NCI-H2196 (cell line): Measurements from ENCODE around the gene SLBP.
A peak's percentile ranks its signal among the peaks of the same experiment; 100 is the strongest.
"Not testable (repeated sequence)": the region's sequence is repeated elsewhere in the genome, so short reads cannot be mapped to it uniquely, and the experiment has no call there.

Source experiments
- DNase-seq: peaks from one replicate; lab custom pipeline; 2025; ENCODE audit not compliant: unreplicated experiment; lab: John Stamatoyannopoulos, UW

SLBP gene

DNA sequence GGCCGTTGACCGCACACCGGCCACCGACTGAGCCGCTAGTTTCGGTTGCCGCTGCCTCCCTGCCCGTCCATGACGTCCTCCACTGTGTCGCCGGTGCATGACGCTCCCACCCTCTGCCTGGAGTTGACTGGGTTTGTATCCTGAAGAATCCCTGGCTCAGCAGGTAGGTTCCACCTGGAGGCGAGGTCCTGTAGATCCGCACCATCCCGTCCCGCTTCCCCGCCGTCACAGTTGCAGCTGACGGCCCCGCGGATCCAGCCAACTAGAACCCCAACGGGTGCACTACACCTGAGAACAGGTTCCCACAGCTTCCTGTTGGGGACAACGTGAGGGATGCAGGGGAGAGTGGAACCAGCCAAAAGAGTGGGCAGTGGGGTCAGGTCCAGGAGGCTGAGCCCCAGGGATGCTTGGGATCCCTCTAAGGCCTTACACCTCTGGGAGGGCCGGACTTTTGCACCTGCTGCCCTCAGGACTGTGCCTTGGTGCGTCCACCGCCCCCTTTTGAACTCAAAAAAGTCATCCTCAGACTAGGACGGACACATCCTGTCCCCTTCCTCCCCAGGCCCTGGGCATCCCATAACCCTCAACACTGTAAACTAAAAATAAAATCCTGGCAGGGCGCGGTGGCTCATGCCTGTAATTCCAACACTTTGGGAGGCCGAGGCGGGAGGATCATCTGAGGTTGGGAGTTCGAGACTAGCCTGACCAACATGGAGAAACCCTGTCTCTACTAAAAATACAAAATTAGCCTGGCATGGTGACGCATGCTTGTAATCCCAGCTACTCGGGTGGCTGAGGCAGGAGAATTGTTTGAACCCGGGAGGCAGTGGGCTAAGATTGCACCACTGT is 1.1 kb upstream of the SLBP start:
- DNase-seq = peak; percentile 56

GRCh38 chr4:1711571-1712215 is 426 bp downstream of the SLBP start:
- no peak for DNase-seq

DNA sequence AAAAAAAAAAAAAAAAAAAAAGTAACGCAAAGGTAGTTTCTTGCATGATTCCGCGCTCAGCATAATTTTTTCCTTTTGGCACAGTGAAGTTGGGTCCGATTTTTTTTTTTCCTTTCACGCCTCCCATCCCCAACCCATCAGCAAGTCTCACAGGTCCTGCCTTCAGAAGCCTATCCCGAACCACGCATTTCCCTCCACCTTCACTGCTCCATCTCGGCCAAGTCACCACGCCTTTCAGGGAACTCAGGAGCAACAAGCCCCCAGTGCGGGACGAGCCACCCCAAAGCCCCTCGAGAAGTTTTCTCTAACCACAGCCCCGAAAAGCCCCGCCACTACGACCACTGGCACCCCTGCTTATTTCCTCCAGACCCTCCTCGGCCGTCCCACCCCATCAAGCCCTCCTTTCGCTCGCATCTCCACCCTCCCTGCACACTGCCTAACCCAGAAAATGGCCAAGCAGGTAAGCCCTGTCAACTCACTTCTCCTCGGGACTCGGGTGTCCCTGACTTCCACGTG is 1.0 kb downstream of the SLBP start:
- DNase-seq = no peak

DNA sequence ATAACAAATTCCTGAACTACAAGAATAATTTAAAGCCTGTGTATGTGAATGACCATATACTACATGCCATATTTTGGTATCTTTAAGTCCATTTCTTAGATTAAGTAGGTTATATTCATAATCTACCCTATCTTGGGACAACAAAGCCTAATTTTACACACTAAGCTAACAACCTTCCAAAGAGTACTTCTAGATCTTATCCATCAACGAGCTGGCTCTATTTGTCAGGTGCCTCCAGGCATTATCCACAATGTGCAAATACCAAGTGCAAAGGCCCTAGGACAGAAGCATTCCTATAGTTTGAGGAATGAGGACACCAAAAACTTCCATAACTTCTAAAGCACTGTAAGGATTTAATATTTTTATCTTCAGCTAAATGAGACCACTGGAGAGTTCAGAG is 3.5 kb downstream of the SLBP start:
- DNase-seq = no peak

GRCh38 chr4:1706358-1706757 is 5.8 kb downstream of the SLBP start:
- no peak for DNase-seq

GRCh38 chr4:1705732-1706131 is 6.4 kb downstream of the SLBP start:
- DNase-seq = no peak

DNA sequence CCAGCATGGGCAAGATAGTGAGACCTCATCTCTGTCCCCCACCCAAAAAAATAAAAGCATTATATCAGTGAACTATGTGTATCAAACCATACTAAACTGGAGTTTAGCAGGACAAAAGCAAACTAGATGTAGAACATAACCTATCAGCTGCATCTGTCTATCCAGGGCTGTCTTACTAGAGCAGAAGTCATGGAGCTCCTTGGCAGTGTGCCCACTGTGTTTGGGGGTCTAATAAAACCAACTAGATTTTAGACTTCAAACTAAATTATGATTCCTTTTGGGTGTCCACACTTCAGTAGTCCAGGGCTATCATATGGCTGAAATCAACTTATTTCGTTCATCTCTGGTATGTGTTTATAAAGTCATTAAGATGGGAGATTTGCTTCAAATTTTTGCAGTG is 8.3 kb downstream of the SLBP start:
- no peak for DNase-seq

DNA sequence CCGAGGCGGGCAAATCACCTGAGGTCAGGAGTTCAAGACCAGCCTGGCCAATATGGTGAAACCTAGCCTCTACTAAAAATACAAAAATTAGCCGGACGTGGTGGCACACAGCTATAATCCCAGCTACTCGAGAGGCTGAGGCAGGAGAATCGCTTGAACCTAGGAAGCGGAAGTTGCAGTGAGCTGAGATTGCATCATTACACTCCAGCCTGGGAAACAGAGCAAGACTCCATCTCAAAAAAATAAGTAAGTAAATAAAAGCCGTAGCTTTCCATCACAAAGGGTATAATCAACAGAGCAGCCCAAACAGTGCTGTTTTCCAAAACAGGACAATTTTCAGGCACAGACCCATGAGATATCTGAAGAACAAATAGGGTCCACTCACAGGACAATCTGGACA is 10.4 kb downstream of the SLBP start:
- not testable (repeated sequence) for DNase-seq

DNA sequence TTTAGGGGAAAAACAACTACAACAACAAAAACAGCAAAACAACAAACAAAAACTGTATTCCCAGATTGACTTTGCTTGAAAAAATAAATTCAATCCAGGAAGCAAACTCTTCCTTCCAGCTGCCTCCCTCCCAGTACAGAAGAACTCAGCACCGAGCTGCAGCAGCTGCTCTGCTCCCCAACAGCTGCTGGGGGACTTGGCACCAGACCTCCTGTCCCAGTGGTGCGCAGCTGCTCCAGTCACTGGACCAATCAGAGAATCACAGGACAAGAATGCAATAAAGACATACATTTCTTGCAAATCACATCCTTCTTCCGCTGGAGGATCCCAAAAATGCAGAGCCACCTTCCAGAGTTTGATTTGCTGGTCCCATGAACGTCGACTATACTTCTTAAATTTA is 16.2 kb downstream of the SLBP start:
- DNase-seq = no peak

GRCh38 chr4:1693131-1693896 is 18.8 kb downstream of the SLBP start:
- DNase-seq = peak; percentile 84

- DNase-seq = no peak
These were observed 20.3 kb downstream of the SLBP start for GRCh38 chr4:1691737-1692373.

DNA sequence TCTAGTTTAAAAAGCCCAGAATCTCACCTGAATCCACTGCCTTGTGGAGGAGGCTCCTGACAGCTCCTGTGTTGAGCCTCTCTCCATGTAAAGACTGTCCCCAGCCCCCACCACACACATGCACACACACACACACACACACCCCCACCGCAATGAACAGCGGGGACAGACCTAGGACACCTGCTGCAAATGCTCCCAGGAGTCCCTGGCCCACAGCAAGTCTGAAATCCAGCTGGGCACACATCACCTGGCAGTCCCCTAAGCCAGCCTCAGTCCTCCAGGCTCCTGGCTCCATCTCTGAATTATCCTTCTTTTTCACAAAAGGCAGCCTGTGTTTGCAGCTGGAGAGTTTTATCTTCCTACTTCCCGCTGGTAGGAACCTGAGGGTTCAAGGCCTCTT is 21.4 kb downstream of the SLBP start:
- DNase-seq = no peak

- DNase-seq = no peak
These were observed 25.6 kb downstream of the SLBP start for GRCh38 chr4:1686440-1687036.

- no peak for DNase-seq
These were observed 26.6 kb downstream of the SLBP start for GRCh38 chr4:1685235-1686150.

DNA sequence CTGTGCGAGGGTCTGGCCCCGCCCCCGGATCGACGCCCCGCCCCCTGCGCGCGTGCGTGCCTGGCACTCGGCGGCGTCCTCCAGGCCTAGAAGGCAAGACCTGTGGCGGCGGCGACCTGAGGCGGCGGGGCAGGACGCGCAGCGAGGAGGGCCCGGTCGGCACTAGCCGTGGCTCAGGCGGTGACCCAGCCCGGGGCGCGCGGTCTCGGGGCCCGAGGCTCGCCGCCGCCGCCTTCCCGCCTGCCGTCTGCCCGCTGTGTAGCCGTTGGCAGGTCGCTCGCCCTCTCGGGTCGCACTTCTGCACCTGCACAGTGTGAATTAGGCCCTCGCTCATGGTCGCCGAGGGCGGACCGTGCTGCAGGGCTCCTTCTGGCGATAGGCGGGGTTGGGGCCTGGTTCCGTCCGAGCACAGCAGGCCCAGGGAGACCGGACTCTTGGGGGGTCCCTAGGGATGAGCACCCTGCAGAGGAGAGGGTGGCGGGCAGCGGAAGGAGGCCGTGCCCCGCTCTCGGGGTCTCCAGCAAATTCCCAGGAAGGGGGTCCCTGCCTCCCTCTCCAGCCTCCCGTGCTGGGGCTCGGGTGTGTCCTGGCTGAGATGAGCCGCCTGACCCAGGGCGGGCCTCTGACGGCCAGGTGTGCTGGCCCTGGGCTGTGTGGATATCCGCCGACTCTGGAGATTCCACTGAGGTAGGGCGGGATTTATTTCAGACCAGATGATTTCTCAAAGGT is 27.4 kb downstream of the SLBP start:
- DNase-seq = no peak

DNA sequence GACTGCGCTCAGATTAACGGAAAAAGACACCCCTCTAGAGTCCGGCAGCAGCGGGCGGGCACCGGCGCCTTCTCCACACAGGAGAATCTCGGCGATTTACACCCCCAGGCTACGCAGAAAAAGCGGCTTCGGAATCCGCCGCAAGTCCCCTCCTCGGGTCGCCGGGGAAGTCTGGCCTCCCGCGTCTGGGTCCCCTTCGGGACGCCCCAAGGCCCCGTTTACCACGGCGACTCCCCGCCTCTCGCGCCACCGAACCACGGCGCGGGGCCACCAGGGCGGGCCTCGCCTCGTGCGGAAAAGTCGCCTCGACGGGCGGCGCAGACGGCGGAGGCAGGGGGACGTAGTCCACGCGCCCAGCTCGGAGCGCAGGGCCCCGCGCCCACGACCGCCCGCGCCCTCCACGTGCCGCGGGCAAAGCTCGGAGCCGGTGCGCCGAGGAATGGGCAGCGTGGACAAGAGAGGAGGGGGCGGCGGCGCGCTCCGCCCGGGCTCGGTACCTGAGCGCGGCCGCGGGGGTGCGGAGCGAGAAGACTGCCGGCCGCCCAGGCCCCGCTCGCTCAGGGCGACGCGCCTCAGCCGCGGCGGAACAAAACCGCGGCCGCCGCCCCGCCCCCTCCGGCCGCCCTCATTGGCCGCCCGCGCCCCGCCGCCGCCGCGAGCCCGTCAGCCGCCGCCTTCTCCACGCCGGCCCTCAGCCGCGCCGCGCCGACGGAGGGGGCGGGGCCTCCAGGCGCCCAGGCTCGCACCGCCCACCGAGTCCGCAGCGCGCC is 28.2 kb downstream of the SLBP start, which contains the start of gene FAM53A:
TSS of gene FAM53A (minus strand) at position 578 of the 770 bp plus-strand sequence. CDS start 15,572 bp downstream, outside the sequence.
- DNase-seq = peak; percentile 92

DNA sequence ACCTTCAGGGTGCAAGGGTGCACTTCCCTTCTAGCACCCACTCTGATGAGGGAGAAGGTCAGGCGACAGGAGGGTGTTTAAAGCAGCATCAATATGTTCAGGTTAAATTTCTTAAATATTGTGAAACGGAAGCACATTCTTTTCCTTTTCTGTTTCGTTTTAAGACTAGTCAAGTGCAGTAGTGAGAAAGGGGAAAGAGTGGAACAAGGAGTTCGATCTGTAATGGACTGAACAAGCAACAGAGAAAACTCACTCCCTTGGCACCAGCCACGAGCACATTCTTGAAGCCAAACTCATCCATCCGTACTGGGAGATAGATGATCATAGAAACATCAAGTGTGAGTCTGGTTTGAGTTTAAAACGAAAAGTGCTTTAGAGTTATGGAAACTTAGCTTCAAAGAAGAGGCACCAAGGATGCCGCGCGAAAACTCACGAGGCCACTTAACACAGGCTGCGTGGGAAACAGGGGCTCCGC is 28.8 kb downstream of the SLBP start:
- no peak for DNase-seq

GRCh38 chr4:1682860-1683259 is 29.3 kb downstream of the SLBP start:
- no peak for DNase-seq
